G401 (cell line): ENCODE data around the gene HNRNPK. TPM values are rescaled to one million over a fixed set of nuclear protein-coding genes. Genes with fewer than 3 reads are reported as not detected.
"Not testable (repeated sequence)": the region's sequence is repeated elsewhere in the genome, so short reads cannot be mapped to it uniquely, and the experiment has no call there.

Experiments used
- DNase-seq: peaks from one replicate; pipeline ENCODE4 v3.0.0-alpha.2; 2015; ENCODE audit warnings: low spot score
- in situ Hi-C: cut with HindIII; loops from 2 replicates; pipeline ENCODE4 v1.10.0; 2016; ENCODE audit warnings: low sequenced_read_pairs, mixed read lengths
- total RNA-seq: library from RNA; depleted of rRNA; stranded (reverse); fragments of >200 nt; shearing (Covaris generic); gene quantifications from 2 replicates; pipeline ENCODE4 v1.2.3, GENCODE V29; 2014

HNRNPK gene
- total RNA-seq, 1 experiment from 2014 or later = 1,243 TPM

- in situ Hi-C loops = no loop called here
These were observed 813 bp downstream of the HNRNPK start for GRCh38 chr9:83978992-83979811.

DNA sequence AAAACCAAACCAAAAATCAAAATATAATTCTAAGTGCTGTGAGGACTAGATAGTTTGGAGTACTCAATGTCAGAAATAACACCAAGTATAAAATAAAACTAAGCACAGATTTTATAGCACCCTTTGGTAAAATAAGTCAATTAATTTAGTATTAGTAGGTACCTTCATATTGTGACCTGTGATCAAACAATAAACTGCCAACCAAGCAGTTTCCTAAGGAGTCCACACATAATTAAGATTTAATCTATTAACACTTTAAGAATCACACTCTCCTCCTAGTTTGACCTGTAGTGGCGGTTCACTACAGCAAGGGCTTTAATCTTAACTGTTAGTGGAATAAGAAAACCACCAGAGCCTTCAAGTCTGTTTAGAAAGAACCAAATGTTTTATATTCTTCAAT is 2.8 kb downstream of the HNRNPK start:
- no peak for DNase-seq
- in situ Hi-C loops = no loop called here

More at GRCh38 chr9:83978992-83979811, 813 bp downstream of the HNRNPK start:
- peak; percentile 70 for DNase-seq

DNA sequence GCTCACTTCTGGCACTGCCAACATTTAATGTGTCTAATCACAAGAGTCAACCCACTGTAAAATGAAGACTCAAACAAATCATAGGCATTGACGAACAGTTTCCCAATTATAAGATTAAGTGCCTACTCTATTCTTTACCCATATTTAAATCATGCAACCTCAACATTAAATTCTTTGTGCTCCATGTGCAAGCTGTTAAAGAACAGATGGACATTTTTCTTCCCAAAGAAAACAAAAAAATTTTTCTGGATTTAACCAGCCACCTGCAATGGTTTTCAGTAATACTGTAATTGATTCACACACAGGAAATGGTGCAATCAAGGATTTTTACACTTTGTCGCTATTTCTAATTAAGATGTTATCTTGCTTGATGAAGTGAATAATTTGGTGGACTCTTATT is 3.6 kb downstream of the HNRNPK start:
- no peak for DNase-seq
- in situ Hi-C loops = no loop called here

DNA sequence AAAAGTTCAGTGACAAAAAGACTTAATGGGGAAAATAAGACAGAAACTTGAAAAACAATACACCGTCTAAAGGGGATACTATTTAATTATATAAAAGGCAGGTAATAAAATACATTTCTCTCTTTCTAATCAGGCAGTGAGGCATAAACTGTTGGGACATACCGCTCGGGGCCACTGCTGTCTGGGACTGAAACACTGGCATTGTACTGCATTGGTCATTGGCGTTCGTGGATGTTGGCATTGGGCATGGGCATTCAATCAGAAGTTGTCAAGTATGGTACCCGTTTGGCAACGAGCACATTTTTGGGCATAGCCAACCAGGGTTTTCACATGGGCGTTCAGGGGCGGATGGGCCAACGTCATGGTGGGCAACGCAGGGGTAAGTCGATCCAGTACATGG is 4.7 kb downstream of the HNRNPK start:
- in situ Hi-C loops = no loop called here
- DNase-seq = no peak

- in situ Hi-C loops = no loop called here
- DNase-seq = no peak
These were observed 7.7 kb downstream of the HNRNPK start for GRCh38 chr9:83972286-83972685.

DNA sequence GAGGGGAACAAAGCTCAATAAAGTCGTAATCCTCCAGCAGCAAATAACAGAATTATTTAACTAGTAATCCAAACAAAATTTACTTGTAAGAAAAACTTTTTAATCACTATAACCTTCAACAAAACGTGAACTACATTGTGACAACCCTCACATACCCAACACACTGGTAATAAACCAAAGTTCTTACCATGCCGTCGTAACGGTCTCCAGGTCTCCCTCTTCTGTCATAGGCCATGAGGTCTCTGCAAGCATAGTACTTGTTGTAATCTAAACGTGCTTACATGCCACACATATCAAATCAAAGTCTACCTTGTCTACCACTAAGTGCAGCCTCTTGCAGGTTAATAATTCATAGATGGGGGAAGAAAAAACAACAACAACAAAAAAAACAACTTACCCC is 8.5 kb downstream of the HNRNPK start:
- DNase-seq = no peak
- in situ Hi-C loops = no loop called here

DNA sequence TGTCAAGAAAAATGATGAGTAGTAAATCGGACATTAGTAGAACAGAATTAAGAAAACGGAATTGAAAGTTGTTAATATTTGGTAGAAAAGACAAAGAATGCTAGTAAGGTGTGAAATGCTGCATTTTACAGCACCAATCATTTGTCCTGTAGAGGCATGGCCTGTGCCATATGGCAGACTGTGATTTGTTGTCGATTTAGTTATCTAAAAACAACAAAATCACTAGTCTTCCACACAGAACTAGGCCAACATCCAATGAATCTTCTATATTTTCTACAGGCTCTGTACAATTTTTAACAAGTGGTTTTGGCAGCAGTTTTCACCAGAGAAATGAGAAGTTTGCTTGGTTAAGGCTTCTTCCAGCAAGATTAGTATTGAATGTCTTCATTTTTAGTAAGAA is 10.4 kb downstream of the HNRNPK start:
- no peak for DNase-seq
- in situ Hi-C loops = no loop called here

DNA sequence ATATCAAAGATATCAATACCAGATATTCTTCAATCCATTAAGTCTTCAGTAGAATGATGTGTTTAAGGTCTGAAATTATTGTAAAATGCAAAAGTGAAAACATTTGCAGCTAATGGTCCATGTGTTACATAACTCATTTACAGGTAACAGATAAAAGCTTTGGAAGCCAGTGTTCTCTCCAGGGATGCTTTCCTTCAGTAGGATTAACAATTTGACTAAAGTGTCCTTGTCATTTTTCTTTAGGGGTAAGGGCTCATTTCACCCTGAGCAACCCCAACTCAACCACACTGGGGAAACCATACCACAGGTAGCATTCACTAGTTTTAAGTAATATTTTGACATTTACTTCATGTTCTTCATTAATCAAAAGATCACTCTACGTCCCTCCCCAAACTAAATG is 12.9 kb downstream of the HNRNPK start:
- no peak for DNase-seq
- in situ Hi-C loops = no loop called here

- DNase-seq = no peak
- in situ Hi-C loops = no loop called here
These were observed 13.8 kb downstream of the HNRNPK start for GRCh38 chr9:83966209-83966582.

DNA sequence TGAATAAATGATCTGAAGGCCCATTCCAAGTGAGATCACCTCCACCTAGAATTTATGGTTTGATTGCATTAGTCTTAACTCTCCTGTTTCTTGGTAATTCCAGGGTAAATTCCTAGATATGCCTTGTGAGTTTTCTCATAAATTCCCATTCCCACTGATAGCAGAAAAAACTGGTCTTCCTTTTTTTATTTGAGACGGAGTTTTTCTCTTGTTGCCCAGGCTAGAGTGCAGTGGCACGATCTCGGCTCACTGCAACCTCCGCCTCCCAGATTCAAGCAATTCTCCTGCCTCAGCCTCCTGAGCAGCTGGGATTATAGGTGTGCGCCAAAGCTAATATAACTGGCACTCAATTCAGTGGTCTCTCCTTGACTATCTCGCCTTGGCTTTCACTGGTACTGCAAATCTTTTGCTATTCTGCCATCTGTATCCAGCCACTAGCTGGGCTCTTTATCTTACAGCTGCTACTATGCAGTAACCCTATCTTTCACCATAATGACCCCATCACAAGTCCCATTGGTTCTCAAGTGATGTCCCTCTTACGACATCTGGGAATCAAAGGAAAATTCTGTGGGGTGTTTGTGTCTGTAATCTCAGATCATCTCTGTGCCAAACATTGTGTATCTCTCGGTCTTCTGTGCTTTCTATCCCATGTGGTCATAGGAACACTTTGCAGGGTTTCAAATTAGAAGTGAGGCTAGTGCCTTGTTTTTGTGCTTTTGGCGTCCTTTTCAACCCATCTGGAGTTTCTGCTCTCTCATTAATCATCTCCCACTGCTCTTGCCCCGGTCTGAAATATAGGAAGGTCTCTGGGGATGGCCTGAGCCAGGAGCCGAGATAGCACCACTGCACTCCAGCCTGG is 14.4 kb downstream of the HNRNPK start:
- no peak for DNase-seq
- in situ Hi-C loops = no loop called here

DNA sequence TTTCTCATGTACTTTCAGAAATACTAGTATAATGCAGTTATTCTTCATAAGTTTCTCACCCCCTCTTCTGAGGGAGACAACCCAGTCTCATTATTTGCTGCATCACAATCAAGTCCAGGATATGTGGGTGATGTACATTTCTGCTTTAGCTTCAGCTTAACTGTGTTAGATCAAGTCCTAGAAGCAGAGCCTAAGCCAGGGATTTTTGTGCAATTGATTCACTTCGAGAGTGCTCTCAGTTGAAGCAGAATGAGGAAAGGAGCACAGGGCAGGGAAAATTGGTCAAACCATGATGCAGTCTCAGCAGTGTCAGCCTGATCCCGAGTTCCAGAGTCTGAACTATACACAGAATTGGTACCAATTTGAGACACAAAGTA is 15.1 kb downstream of the HNRNPK start:
- DNase-seq = peak; percentile 38
- in situ Hi-C loops = no loop called here

DNA sequence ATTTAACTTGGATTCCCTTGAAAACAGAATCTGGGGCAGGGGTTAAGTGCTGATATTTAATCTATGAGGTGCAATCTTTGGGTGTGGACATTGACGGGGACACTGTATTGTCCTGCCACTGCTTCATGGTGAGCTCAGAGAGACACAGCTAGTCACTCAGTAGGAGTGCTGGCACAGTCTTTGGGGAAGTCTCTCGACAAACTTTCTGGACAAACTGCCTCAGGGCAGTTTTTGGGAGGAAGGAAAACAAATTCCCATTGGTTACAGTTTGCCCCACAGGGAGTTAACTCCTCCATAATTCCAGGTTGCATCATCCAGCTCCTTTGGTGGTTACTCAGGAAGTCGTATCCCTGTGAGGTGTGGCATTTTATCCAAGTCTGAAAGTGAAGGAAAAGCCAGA is 17.9 kb downstream of the HNRNPK start:
- in situ Hi-C loops = no loop called here
- DNase-seq = no peak

- DNase-seq = no peak
- in situ Hi-C loops = no loop called here
These were observed 19.0 kb downstream of the HNRNPK start for GRCh38 chr9:83960991-83961390.

GRCh38 chr9:83959061-83959460 is 21.0 kb downstream of the HNRNPK start:
- no peak for DNase-seq
- in situ Hi-C loops = no loop called here

DNA sequence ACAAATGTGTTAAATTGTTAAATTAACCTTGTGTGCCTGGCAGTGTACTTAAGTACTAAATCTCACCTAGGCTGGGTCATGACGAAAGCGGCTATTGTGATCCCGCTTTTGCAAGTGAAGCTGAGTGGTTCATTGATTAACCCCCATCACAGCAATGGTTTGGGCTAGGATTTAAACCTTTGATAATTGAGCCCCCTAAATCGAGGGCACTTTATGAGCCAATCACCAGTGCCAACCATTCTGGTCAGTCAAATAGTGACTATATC is 22.8 kb downstream of the HNRNPK start:
- in situ Hi-C loops = no loop called here
- DNase-seq = no peak

GRCh38 chr9:83956436-83957247 is 23.4 kb downstream of the HNRNPK start:
- DNase-seq = peak; percentile 72

GRCh38 chr9:83956086-83956435 is 24.0 kb downstream of the HNRNPK start:
- no peak for DNase-seq
- in situ Hi-C loops = no loop called here

More at GRCh38 chr9:83956436-83957247, 23.4 kb downstream of the HNRNPK start:
- in situ Hi-C loops = no loop called here

DNA sequence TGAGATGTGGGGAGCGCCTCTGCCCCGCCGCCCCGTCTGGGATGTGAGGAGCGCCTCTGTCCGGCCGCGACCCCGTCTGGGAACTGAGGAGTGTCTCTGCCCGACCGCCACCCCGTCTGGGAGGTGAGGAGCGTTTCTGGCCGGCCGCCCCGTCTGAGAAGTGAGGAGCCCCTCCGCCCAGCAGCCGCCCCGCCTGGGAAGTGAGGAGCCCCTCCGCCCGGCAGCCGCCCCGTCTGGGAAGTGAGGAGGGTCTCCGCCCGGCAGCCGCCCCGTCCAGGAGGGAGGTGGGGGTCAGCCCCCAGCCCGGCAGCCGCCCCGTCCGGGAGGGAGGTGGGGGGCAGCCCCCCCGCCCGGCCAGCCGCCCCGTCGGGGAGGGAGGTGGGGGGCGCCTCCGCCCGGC is 31.9 kb downstream of the HNRNPK start:
- in situ Hi-C loops, DNase-seq: not testable (repeated sequence)

DNA sequence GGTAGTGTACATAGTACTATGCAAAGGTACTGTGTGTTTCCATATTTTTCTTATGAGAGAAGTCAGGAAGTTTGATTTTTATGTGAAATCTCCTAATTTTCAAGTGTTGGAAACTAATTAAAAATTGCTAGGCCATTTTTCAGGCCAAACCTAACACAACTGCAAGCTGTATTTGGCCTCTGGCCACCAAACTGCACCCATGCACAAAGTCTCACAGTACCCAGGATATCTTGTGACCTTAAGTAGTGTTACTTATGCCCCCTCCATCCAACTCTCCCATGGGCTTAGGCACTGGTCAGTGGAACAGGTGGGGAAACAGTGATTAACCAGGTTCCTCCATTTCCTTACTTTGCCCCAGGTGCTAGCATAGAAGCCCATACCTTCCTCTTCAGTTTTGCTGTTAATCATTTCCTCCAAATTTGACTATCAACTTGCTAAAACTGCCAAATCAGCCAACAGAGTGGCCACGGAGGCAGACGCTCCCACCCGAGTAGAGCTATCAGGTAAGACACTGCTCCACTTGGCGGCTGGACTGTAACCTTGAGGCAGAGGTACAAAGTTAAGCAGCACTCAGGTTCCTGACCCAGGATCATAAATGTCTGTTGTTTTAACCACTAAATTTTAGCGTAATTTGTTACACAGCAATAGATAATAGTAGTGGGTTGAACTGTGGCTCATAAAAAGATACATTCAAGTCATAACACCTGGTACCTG is 39.3 kb downstream of the HNRNPK start:
- in situ Hi-C loops = no loop called here

More for the DNA sequence above, 39.3 kb downstream of the HNRNPK start:
- no peak for DNase-seq
